Measurements from ENCODE around the gene DNAJC30. TPM values are rescaled to one million over a fixed set of nuclear protein-coding genes. Genes with fewer than 3 reads are reported as not detected.
A peak's percentile ranks its signal among the peaks of the same experiment; 100 is the strongest.
"Not testable (repeated sequence)": the region's sequence is repeated elsewhere in the genome, so short reads cannot be mapped to it uniquely, and the experiment has no call there.

Gene DNAJC30
- total RNA-seq, 1 donor from 2014 or later: 0.96 TPM

DNA sequence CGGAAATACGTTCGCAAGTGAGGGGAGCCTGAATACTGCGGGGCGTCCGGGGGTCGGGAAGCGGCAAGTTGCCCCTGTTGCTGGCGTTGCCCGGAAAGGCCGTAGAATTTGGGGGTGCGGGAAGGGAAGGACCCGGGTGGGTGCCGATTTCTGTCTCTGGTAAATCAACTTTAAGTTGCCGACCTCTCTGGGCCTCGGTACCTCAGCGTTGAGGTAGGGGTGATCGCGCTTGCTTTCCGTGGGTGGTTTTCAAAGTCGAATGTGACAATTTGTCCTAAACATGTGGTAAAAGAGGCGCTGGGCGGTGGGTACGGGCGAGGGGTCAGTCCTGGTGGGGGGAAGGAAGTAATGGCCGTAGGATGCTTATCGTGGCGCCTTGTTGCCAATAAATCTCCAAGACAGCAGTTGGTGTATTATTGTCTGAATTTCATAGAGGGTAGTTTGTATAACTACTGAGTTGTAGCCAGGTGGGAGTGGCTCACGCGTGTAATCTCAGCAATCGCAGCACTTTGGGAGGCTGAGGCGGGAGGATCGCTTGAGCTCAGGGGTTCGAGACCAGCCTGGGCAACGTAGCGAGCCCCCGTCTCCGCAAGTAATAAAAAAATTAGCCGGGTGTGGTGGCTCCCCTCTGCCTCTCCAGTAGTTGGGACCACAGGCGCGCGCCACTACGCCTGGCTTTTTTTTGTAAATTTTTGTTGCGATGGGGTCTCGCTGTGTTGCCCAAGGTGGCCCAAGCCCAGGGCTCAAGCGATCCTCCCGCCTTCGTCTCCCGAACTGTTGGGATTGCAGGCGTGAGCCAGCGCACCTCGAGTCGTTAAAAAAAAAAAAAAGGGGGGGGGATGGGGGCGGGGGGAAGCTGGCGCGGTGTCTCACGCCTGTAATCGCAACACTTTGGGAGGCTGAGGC, 788 bp upstream of the DNAJC30 start:
- DNase-seq (ENCODE audit: low spot score): no peak

DNA sequence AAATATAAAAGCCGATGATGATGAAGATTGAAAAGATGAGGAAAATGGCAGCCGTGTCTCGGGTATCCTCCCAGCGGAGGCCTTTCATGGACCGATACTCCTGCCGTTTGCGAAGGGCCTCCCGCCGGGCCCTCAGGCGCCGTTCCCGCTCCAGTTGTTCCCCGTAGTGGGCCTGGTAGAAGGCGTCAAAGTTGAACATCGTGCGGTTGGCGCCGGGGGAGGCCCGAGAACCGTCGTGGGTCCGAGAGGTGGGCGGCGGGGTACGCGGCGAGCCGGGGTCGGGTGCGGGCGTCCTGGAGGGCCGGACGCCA, 553 bp downstream of the DNAJC30 start:
- no peak for DNase-seq (ENCODE audit: low spot score)

DNA sequence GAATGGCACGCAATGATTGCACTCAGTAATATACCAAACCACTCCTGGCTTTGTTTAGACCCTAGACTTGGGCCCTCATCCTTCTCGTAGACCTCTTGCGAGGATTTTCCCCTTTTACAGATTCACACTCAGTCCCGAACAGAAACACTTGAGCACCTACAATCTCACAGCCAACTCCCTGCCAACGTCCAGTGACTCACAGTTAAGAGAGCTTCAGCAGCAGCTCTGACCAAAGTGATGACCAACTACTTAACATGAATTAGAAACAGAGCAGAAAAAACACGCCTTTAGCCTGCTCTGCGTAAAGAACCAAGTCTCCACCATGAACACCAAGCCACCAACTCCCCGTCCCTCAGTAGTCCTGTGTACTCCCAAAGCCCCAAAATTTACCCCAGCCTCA, 2.2 kb downstream of the DNAJC30 start:
- DNase-seq (ENCODE audit: low spot score): no peak

- no peak for DNase-seq (ENCODE audit: low spot score)
These were observed 2.8 kb downstream of the DNAJC30 start for GRCh38 chr7:73680501-73680900.

DNA sequence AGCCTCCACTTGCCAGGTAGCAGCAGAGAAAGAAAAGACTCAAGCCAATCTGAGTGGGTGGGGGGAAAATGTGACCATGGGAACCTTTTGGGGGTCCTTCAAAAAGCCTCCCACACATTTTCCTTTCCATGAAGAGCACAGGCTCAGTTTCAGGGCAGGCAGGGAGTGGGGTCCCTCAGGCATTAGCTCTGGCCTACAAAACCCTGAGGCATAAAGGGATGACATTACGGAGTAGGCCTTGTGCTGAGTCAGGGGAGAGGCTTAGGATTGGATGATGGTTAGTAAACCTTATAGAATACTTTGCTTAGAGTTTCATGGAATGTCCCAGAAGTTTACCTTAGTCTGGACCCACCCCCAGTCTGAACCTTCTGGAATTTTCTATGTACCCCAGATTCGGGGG, 3.5 kb downstream of the DNAJC30 start:
- DNase-seq (ENCODE audit: low spot score): no peak

DNA sequence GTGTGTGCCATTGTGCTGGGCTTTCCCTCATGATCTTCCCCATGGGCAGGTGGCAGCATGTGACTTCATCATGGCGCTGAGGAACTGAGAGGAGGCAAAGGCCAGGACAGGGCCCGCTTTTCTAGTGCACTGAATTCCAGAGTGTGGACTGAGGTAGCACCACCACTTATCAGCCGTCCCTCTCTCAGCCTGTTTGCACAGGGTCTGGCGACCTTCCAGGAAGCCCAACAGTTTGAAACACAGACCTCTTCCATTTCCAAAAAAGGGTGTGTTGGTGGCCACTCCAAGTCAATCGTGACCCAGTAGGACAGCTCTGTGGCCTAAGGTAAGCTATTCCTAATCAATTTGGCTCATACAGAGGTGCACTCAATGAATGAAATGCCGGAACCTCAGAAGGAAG, 4.4 kb downstream of the DNAJC30 start:
- no peak for DNase-seq (ENCODE audit: low spot score)

DNA sequence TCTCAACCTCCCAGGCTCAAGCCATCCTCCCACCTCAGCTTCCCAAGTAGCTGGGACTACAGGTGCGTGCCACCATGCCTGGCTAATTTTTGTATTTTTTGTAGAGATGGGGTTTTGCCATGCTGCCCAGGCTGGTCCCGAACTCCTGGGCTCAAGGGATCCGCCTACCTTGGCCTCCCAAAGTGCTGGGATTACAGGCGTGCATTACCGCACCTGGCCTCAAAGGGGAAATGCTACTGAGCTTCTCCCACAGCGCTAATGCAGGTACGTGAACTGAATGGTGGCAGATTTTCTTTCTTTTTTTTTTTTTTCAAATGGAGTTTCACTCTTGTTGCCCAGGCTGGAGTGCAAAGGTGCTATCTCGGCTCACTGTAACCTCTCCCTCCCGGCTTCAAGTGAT, 7.2 kb downstream of the DNAJC30 start:
- DNase-seq (ENCODE audit: low spot score): not testable (repeated sequence)

DNA sequence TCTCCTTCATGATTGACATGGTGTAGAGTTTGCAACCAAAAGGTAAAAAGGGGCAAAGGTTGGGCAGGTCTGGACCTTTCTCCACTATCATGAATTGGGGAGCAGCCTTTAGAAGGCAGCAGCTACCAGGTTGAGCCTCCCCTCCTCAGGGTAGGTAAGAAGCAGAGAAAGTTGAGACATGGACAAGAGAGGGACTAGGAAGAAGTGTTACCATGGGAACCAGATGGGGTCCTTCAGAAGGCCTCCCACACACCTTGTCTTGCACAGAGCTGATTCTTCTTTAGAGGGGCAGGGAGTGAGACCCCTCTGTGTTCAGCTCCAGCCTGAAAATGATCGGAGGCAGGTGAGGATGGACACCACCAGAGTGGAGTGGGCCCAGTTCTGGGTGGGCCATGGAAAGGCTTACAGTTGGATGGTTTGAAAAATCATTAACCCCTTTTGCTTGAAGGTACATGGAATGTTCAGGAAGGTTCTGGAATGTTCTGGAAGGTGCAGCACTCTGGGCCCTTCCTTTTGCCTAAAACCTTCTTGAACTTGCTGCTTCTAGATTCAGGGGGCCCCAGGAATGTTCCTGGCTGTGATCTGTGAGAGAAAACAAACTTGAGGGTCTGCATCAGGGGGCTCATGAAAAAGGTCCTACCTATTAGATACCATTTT, 8.7 kb downstream of the DNAJC30 start:
- no peak for DNase-seq (ENCODE audit: low spot score)

- DNase-seq (ENCODE audit: low spot score): no peak
These were observed 11.3 kb downstream of the DNAJC30 start for GRCh38 chr7:73671857-73672445.

DNA sequence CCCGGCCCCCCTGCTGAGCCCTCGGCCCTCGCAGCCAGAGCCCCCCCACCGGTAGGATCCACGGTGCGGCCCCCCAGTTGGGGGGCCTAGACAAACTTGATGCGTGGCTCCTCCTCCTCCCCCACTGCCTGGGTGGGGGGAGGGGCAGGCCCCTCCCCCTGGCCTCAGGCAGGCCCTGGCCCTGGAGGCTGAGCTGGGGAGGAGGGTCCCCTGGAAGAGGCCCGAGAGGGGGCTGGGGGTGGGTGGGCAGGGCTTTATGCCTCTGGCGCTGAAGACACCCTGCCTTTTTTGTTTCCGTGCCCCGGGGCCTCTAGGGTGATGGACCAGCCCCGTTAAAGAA, 12.0 kb downstream of the DNAJC30 start:
- DNase-seq (ENCODE audit: low spot score): no peak

- DNase-seq (ENCODE audit: low spot score): no peak
These were observed 13.3 kb downstream of the DNAJC30 start for GRCh38 chr7:73669858-73670385.

DNA sequence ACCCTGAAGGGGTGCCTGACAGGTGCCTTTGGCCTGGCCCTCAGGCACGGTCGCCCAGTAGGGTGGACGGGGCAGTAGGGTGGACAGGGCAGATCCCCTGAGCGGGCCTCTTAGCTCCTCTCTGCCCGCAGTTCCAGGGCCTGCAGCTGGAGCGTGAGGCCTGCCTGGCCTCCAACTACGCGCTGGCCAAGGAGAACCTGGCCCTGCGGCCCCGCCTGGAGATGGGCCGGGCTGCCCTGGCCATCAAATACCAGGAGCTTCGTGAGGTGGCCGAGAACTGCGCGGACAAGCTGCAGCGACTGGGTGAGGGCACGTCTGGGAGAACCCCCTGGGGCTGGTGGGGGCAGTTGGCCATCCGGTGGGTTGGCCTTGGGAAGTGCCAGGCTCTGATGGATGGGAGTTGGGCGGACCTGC, 14.0 kb downstream of the DNAJC30 start:
- no peak for DNase-seq (ENCODE audit: low spot score)

DNA sequence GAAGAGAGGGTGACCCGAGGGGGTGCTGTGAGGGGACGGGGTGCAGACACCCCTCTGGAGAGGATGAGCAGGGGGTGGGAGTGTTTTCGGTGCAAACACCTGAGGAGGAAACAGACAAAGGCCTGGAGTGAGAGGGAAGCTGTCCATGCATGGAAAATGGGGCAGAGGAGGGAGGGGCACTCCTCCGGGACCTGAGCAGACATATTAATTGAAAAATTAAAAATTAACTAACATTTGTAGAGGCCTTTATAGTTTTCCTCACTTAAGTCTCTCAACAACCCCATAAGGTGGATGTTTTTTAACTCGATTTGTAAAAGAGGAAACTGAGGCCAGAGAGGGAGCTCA, 14.4 kb downstream of the DNAJC30 start:
- no peak for DNase-seq (ENCODE audit: low spot score)

DNA sequence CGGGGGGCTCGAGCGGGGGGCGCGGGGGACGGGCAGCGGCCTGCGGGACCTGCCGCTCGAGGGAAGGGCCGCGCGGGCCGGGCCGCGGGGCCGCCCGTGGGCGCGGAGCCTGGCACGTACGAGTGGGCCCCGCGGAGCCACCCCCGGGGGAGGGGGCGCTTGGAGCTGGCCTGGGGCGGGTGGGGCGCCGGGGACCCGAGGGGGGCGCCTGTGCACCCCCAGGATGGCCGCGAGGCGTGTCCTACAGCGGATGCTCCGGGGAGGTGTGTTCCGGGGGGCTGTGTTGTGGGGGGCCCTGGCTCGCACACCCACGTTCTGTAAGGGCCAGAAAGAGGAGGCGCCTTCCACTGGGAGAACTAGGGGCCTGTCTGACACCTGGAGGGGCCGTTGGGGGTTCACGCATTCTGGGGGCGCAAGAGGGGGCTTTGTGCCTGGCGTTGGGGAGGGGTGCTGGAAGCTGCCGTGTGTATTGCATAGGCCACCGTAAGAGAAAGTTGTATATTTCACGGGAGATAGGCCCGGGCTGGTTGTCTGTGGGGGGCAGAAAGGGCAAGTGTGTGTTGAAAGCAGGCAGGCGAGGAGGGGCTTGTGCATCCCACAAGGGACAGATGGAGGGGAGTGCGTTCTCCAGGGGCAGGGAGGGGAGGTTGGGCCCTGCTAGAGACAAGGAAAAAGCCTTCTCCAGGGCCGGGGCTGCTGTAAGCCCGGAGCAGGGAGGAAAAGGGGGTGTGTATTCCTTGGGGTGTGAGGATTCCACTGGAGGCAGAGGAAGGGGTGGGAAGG, 15.0 kb downstream of the DNAJC30 start:
- peak; percentile 18 for DNase-seq (ENCODE audit: low spot score)

GRCh38 chr7:73667344-73668102, 15.7 kb downstream of the DNAJC30 start, which contains the start of gene VPS37D:
TSS of gene VPS37D (plus strand) at chr7:73667831. CDS start at chr7:73667959, 128 bp downstream.
- peak; percentile 94 for DNase-seq (ENCODE audit: low spot score)

- no peak for DNase-seq (ENCODE audit: low spot score)
These were observed 20.2 kb downstream of the DNAJC30 start for GRCh38 chr7:73663033-73663432.

- not testable (repeated sequence) for DNase-seq (ENCODE audit: low spot score)
These were observed 22.7 kb downstream of the DNAJC30 start for GRCh38 chr7:73660594-73660993.

GRCh38 chr7:73659983-73660382, 23.3 kb downstream of the DNAJC30 start:
- DNase-seq (ENCODE audit: low spot score): no peak

DNA sequence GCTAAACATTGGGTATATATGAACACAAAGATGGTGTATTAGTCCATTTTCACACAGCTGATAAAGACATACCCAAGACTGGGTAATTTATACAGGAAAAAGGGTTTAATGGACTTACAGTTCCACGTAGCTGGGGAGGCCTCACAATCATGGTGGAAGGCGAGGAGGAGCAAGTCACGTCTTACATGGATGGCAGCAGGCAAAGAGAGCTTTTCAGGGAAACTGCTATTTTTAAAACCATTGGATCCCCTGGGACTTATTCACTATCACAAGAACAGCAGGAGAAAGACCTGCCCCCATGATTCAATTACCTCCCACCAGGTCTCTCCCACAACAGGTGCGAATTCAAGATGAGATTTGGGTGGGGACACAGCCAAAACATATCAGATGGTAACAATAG, 27.9 kb downstream of the DNAJC30 start:
- DNase-seq (ENCODE audit: low spot score): not testable (repeated sequence)

- DNase-seq (ENCODE audit: low spot score): no peak
These were observed 30.7 kb downstream of the DNAJC30 start for GRCh38 chr7:73652541-73652949.

DNA sequence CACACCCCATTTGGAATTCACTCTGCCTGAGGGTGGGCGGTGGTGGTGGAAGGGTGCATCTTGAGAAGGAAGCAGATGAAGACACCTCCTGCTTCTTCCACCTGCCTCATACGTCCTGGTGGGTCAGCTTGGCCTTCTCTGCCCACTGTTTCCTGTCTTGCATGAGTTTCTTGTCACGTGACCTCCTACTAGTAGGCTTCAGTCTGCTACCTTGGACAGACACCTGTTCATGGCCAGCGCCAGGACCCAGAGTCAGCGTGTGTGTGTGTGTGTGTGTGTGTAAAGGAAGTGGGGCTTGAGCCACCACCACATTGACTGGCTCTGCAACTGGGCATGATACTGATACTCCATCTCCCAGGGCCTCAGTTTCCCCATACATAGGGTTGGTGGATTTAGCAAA, 32.7 kb downstream of the DNAJC30 start:
- no peak for DNase-seq (ENCODE audit: low spot score)
